SKM-1 (cell line): ENCODE data around the gene SNPH.
"Not testable (repeated sequence)": the region's sequence is repeated elsewhere in the genome, so short reads cannot be mapped to it uniquely, and the experiment has no call there.

ENCODE experiments used
- DNase-seq: peaks from one replicate; lab custom pipeline; 2025; ENCODE audit not compliant: unreplicated experiment; lab: John Stamatoyannopoulos, UW

The SNPH gene

DNA sequence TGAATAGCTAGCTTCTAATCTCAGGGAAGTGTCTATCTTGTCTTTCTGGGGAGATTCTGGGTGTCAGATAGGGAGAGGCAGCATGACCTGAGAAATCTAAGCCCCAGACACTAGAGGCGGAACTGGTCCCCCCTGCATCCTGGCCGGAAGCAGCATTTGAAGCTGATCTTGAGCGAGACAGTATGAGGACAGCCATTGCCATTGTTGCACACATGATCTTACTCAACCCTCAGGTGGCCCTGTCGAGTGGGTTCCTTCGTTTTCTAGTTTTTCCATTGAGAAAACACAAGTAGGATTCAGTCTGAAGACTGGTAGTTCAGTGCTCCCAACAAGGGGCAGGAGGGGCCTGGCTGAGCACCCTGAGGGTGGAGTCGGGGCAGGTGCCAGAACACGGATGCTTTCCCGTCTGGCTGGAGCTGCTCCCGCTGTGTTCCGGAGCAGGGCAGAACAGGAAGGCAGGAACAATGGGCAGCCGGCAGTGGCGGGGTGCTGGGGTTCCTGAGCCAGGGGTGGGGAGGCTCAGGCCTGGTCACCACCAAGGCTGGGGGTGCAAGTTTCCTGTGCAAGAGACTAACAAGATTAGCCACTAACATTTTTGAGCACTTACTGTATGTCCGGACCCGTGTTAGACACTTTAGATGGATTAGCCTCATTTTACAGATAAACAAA, 70.7 kb downstream of the SNPH start:
- no peak for DNase-seq

GRCh38 chr20:1337441-1337840, 71.3 kb downstream of the SNPH start:
- no peak for DNase-seq

DNA sequence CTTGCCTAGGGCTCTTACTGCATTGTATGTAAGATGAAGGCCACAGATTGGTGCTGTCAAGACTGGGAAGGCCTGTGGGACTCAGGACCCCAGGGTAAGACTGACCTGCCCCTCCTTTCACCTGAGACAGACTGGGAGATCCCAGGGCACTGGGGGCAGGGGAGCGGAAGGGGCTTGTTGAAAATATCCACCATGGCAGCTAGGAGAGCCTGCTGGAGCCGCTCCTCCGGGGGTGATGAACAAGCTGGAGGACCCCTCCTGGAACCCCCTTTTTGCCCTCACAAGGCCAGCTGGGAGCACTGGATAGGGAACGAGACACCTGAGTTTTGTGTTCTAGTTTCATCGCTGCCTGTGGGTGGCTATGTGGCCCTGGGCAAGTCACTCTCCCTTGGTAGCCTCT, 72.0 kb downstream of the SNPH start:
- DNase-seq: no peak

DNA sequence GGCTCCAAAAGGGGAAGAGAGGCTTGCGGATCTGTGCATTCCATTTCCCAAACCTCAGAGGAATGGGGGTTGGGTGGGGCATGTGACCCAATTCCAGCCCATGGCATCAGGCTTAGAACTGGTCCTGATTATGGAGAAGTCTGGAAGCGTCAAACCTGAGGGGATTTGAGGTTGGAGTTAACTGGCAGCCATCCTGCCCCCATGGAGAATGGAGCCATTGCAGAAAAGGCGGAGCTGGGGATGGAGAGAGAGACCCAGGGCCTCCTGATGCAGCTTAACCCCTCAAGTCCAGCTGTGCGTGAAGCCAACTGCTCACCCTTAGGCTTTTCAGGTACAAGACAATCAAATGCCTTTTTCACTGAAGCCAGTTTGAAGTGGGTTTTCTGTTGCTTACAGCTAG, 72.7 kb downstream of the SNPH start:
- no peak for DNase-seq

DNA sequence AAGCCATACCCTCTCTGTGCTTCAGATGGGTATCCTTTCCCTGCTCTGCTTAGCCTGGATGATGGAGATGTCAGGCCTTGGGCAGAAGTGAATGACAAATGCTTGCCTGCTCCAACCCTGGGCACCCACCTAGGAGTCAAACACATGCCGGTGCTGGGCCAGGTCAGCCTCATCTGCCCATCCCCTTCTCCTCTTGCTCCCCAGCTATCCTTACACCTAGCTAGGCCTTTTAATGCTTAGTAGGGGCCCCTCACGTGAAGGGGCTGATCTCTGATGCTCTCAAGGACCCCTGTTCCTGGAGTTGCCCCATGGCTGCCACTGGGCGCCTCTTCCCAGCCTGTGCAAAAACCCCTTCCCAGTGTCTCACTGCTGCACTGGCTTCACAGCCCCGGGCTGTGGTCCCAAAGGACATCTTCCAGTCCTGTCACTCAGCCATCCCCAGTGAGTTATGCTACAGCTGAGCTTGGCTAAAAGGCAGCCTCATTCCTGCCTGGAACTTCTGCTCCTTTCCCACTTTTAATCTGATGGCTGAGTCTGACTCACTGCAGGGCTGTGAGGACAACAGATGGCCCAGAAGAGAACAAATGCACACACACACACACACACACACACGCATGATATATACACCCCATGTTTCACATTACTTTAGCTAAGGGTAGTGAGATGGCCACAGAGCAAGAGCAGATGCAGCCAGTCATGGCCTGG, 75.6 kb downstream of the SNPH start:
- no peak for DNase-seq

DNA sequence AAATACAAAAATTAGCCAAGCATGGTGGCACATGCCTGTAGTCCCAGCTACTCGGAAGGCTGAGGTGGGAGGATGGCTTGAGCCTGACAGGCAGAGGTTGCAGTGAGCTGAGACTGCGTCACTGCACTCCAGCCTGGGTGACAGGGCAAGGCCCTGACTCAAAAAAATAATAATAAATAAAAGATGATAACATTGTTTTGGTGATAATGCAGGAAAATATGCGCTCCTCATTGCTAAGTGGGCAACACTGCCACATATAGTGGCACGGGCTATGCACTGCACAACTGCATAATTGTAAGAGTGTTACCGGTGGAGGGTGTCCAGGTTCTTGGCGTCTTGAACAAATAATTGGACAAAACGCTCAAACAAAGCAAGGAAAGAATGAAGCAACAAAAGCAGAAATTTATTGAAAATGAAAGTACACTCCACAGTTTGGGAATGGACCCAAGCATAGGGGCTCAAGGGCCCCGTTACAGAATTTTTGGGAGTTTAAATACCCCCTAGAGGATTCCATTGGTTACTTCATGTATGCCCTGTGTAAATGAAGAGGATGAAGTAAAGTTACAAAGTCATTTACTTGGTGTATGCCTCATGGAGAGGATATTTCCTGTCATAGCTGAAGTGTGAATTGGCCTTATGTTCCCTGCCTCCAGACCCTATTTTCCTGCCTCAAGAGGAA, 77.5 kb downstream of the SNPH start:
- DNase-seq: not testable (repeated sequence)

- no peak for DNase-seq
These were observed 79.1 kb downstream of the SNPH start for GRCh38 chr20:1345030-1345755.

GRCh38 chr20:1345756-1346093, 79.6 kb downstream of the SNPH start:
- DNase-seq: no peak

- DNase-seq: no peak
These were observed 80.3 kb downstream of the SNPH start for GRCh38 chr20:1346315-1346969.

GRCh38 chr20:1353956-1354355, 87.9 kb downstream of the SNPH start:
- DNase-seq: no peak

DNA sequence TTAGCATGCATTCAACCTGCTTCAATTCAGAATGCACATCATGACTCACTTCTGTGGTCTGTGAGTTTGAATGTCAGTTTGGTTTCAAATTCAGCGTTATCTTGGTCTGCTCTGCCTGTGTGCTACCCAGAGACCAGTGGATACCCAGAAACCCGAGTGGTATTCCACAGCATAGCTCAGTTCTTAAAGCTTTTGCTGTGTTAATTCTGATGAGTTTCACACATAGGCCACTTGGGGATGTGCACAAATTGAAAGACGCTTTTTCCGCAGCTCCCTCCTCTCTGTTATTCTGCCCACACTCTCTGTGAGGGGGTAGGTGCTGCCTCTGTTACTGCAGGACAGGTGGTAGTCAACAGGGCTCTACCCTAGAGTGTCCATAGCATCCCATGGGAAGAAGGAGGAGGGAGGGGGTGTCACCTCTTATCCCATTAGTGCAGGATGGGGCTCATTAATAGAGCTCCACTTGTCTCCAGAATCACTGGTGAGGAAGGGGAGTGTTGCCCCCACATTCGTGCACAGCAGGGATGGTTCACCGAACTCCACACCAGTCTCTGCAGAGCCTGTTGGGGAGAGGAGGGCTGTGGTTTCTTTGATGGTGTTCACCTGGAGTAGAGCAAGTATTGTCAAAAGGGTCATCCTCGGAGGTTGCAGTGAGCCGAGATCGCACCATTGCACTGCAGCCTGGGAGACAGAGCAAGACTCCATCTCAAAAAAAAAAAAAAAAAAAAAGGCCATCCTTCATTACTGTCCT, 92.0 kb downstream of the SNPH start:
- no peak for DNase-seq
